ENCODE results near the gene HHIPL1.

HHIPL1 gene

GRCh38 chr14:99612071-99612737 lies 32.7 kb upstream of the HHIPL1 start:
- DNase-seq = no peak

DNA sequence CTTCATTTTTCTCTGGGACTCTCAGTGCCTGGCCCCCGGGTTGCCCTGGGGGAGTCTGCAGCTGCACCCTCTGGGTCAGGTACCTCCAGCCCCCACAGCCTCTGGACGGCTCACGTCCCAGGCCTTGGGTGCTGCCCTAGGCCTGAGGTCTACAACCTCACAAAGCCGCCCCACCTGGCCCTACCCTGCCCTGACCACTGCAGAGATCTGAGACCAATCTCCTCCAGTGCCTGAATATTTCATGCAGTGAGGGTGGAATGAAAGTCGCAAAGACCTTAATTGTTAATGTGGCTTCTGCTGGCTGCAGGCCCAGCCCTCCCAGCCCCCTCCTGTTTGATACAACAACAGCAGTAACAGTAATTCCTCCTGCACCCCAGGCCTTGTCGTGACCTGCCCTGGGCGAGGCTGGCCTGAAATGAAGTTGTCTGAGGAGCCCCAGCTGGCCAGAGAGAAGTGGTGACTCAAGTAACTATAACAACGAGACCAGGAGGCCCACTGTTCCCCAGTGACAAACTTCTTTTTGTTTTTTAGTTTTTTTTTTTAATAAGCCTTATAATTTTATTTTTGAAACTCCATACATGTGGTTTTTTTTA lies 32.1 kb upstream of the HHIPL1 start:
- no peak for DNase-seq

DNA sequence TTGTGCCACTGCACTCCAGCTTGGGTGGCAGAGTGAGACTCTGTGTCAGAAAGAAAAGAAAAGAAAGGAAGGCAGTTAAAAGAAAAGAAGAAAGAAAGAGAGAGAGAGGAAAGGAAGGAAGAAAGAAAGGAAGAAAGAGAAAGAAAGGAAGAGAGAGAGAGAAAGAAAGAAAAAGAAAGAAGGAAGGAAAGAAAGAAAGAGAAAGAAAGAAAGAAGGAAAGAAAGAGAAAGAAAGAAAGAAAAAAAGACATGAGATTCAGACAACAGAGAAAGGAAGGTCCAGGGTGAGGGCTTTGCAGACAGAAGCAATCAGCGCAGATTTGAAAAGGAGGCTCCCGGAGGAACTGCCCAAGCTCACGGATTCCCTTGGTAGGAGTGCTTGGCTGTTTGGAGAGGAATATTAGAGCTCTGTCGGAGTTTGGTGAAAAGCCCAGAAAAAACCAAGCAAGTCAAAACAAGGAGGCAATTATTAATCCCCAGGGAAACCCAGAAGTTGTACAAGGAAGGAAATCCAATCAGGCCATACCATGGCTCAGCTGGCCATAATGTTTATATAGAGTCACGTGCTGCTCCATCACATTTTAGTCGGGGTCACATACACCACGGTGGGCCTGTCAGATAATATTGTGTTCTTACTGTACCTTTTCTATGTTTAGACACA lies 29.3 kb upstream of the HHIPL1 start:
- DNase-seq = no peak

DNA sequence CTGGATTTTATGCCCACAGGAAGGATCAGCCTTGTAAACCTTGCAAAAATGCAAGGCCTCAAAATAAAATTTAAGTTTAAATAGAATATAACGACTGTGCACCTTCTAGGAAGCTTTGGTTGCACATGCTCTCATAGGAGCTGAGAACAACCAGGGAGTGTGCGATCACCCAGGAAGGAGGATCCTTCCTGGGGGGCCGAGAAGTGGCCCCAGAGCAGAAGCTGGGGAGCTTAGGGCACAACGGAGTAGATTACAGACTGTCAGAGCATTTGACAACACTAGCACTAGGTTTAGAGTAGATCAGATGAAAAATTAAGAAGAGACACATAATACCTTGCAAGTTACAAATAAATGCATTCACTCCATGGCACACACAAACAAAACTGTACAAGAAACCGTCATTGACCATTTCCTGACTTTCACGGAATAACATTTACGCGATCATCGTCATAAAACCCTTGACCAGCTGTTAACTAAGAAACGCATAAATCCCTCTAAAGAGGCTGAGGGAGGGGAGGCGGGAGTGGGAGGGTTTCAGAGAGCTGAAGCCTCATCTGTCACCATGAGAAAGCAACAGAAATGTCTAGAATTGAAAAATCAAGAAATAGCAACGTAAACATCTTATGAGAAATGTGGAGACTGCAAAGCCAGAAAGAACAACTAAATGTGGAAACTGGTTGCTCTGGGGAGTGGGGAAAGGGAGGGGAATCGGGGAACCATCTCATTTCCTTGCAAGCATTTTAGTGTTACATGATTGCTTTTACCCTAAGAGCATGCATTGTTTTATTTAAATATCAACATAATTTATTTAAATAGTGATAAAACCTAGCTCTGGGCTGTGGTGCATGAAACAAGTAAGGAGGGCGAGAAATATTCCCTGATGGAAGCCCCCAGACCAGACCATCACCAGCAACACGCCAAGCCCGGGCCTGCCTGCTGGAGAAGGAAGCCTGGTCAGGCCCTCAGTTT lies 27.8 kb upstream of the HHIPL1 start:
- DNase-seq = no peak

DNA sequence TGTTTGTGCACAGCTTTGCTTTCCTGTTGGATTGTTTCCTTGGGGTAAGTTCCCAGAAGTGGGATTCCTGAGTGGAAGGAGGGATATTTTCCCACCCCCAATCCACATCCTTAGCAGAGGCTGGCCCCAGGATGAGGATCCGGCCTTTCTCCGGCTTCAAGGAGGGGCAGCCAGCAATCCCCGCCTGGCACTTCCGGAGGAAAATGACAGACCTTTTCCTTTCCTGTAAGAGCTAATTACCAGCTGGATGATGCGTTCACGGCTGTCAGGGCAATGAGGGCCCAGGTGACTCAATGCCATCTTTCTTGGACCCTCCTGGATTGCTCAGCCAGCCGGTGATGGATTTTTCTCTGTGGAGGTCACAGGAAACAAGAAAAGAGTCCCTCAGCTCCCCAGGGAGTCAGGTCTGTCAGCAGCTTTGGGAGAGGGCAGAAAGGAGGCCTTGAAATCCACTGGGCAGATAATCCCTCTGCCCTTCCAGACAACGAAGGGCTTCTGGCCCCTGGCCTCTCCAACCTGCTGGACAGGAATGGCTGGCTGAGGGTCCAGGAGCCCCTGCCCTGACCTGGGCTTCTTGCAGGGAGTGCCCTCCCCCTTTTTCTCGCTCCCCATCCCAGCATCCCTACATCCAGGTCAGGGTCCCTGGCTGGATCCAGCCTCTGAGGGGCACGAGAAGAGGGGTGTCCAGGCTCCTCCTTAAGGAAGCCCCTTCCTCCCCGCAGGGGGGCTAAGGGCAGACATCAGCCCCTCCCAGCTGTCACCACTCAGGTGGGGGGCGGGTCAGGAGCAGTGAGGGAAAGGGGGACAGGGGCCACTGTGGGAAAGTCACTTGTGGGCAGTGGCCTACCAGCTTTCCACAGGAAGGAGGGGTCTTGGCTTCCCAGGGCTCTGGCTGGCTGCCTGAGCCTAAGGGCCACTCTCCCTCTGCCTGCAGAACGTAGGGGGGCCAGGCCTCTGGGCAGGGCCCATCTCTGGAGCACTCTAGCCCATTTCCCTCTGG lies 24.8 kb upstream of the HHIPL1 start:
- DNase-seq = no peak

- no peak for DNase-seq
Observed at GRCh38 chr14:99621948-99622347, 23.0 kb upstream of the HHIPL1 start.

GRCh38 chr14:99624024-99624423 lies 20.9 kb upstream of the HHIPL1 start:
- no peak for DNase-seq

DNA sequence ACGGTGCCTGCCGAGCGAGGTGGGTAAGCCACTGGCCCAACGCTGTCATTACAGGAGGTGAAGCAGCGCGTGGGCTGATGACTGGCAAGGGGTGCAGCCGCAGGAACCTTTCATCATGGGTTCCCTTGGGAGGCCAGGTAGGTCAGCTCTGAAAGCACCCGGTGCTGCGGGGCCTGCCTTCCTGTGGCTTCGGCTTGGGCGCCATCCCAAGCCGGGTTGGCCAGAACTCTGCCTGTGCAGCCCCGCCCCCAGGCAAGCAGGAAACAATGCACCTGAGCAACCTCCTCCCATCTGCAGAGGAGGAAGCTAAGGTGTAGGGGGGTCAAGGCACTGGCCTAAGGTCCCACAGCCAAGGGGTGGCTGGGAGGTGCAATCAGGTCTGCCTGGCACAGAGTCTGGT lies 20.0 kb upstream of the HHIPL1 start:
- DNase-seq = no peak

- DNase-seq = no peak
Observed at GRCh38 chr14:99625476-99625875, 19.5 kb upstream of the HHIPL1 start.

GRCh38 chr14:99626041-99626648 lies 18.8 kb upstream of the HHIPL1 start:
- no peak for DNase-seq

GRCh38 chr14:99627100-99627499 lies 17.8 kb upstream of the HHIPL1 start:
- no peak for DNase-seq

- DNase-seq = no peak
Observed at GRCh38 chr14:99627510-99628381, 17.2 kb upstream of the HHIPL1 start.

DNA sequence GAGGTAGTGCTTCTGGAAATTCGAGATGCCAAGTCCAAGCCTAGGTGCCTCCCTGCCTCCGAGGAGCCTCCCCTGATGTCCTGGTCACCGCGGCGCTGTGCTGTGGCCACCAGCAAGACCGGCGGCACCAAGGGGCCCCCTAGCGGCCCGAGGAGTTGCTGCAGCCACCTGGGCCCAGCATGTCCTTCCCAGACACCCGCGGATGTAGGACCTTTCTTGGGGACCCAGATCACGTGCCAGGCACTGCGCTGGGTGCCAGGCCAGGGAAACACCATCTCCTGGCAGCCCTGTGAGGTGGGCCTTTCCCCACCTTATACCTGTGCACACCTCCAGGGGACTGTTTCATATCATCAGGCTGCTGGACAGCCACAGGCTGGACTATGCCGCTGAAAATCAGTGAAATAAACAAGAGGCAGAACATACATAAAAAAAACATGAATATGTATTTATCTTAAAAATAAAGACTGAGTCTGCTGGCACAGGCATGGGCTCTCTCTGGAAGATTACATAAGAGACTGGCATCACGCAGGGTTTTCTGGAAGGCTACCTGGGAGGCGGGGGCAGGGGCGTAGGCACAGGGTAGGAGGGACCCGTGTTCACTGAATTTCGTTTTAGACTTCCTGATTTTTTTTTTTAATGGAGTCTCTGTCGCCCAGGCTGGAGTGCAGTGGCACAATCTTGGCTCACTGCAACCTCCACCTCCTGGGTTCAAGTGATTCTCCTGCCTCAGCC lies 15.9 kb upstream of the HHIPL1 start:
- DNase-seq = peak; percentile 72

DNA sequence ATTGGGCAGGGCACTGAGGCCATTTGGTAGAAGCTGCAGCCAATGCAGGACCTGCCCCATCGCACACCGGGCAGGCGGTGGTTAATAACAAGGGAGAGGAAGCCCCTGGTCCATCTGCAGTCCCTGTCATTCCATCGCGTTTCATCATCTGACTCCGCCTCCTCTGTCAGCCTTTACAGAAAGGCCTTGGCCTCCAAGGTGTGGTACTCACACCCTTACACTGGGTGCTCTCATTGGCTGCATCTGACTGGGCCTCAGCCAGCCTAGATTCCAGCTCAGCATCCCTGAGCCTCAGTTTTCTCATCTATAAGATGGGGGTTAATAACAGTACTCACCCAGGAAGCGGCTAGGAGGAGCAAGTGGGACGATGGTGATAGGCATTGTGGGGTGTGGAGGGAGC lies 14.7 kb upstream of the HHIPL1 start:
- no peak for DNase-seq

DNA sequence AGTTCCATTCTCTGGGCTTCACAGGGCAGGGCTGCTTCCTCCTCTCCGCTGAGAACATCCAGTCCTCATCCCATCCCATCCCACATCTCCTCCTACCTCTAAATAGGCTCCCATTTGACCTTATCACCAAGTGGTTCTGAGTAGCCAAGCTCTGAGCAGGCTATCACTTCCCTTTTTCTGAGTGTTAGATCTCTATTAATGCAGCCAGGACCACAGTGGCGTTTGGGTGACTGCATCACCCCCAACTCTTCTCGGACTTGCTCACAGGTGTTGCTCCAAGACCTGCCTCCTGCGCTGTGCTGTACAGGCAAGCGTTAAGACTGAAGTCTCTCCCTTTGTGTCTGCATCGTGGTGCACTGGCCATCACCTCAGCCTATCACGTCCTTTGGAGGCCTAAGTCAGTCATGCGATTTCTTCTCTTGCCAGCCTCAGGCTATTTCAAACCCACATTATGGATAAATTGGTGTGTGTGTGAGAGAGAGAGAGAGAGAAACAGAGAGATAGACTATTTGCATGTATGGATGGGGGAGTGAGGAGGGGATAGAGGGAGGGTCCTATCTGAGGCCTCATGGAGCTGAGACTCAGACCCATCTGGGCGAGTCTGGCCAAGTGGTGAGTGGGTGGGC lies 12.4 kb upstream of the HHIPL1 start:
- DNase-seq = no peak

GRCh38 chr14:99633141-99633540 lies 11.8 kb upstream of the HHIPL1 start:
- DNase-seq = no peak

DNA sequence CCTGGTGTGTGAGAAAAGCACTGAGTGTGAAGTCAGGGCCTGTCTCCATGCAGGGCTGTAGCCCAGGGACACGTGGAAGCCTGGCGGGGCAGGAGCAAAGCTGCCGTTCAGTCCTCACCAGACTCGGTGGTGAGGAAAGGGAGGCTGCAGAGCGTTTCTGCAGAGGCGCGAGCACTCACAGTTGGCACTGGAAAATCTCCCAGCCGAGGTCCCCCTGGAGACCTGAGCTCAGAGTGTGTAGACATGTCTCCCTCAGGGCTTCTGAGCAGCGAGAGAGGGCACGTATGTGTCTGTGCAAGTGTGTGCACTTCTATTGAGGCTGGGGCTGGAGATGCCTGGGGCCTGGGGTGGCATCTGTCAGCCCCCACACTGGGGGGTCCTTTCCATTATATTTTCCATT lies 11.0 kb upstream of the HHIPL1 start:
- DNase-seq = no peak

DNA sequence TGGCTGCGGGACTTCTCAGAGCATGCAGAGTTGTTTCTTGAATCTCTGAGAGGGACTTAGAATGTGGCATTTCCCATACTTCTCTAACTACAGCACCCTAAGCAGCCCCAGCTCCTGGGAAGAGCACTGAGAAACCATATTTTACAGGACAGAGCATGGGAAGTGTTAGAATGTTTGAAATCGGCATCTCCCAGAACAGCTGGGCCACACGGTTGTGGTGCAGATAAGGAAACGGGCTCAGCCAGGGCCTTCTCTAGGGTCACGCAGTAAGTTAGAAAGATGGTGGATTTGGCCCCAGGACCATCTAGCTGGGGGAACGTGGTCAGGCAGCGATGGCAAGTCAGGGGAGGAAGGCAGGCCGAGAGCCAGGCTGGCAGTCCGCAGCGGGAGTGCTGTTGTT lies 10.5 kb upstream of the HHIPL1 start:
- no peak for DNase-seq

GRCh38 chr14:99635116-99635515 lies 9.8 kb upstream of the HHIPL1 start:
- no peak for DNase-seq

Data from CD4-positive, alpha-beta T cell treated with Interleukin-12 subunit alpha and Interleukin-12 subunit beta, for 1 hour (primary cell).